ENCODE measurements around the gene PDE3B. TPM values are rescaled to one million over a fixed set of nuclear protein-coding genes. Genes with fewer than 3 reads are reported as not detected.
"Not testable (repeated sequence)": the region's sequence is repeated elsewhere in the genome, so short reads cannot be mapped to it uniquely, and the experiment has no call there.

The PDE3B gene
- total and polyA plus RNA-seq, 2 of the 8 experiments (the other 6 are each of a cell fraction or from before 2014, with no cell fraction given) = 2.7 to 10.9 TPM

DNA sequence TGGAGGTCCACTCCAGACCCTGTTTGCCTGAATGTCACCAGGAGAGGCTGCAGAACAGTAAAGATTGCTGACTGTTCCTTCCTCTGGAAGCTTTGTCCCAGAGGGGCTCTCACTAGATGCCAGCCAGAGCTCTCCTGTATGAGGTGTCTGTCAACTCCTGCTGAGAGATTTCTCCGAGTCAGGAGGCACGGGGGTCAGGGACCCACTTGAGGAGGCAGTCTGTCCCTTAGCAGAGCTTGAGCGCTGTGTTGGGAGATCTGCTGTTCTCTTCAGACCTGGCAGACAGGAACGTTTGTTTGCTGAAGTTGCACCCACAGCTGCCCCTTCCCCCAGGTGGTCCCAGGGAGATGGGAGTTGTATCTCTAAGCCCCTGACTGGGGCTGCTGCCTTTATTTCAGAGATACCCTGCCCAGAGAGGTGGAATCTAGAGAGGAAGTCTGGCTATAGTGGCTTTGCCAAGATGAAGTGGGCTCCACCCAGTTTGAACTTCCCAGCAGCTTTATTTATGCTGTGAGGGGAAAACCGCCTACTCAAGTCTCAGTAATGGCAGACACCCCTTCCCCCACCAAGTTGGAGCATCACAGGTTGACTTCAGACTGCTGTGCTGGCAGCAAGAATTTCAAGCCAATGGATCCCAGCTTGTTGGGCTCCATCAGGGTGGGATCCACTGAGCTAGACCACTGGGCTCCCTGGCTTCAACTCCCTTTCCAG is 99.4 kb downstream of the PDE3B start (continued):
- no peak for TF ChIP-seq RAD21 (IDR thresholded peaks at IDR 0.05 in 1 of 2, conservative IDR thresholded peaks at IDR 0.05 in 1 of 2; ENCODE audit: low read depth in 2 of 2, low read length in 2 of 2)
- no peak for TF ChIP-seq TCF12 (IDR thresholded peaks at IDR 0.05; ENCODE audit: low read depth, low read length)
- TF ChIP-seq, protein P1, sequence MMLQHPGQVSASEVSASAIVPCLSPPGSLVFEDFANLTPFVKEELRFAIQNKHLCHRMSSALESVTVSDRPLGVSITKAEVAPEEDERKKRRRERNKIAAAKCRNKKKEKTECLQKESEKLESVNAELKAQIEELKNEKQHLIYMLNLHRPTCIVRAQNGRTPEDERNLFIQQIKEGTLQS (IDR thresholded peaks at IDR 0.05; ENCODE audit: insufficient read depth, low read depth, low read length) = no peak
- no peak for TF ChIP-seq CREB1 (IDR thresholded peaks at IDR 0.05)
- no peak for TF ChIP-seq POLR2AphosphoS5 (IDR thresholded peaks at IDR 0.05; ENCODE audit: low read depth, low read length)

DNA sequence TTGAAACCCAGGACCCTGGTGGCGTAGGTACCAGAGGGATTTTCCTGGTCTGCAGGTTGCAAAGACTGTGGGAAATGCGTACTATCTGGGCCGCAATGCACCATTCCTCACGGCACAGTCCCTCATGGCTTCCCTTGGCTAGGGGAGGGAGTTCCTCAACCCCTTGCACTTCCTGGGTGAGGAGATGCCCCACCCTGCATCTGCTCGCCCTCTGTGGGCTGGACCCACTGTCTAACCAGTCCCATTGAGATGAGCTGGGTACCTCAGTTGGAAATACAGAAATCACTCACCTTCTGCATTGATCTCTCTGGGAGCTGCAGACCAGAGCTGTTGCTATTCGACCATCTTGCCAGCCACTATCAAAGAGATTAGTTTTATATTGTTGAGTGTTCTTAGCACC is 100.1 kb downstream of the PDE3B start:
- FAIRE-seq; DNase-seq (ENCODE audit: low read depth in 1 of 2, low spot score in 2 of 2); H2BK120ac ChIP-seq (replicated peaks; ENCODE audit: low read depth, low read length); H3K9me3 ChIP-seq (ENCODE audit: insufficient read depth in 2 of 2, low read depth in 1 of 2, low read length in 1 of 2); H2BK5ac ChIP-seq (ENCODE audit: low read depth, low read length); H4K8ac ChIP-seq (ENCODE audit: extremely low read depth, insufficient read depth, low read length); H4K20me1 ChIP-seq (replicated peaks in 1 of 2; ENCODE audit: control insufficient read depth in 1 of 2, insufficient read depth in 2 of 2, low read length in 2 of 2); H3K14ac ChIP-seq (ENCODE audit: insufficient read length); H3K4ac ChIP-seq (replicated peaks; ENCODE audit: insufficient read length, low read depth, low read length); H4K91ac ChIP-seq (replicated peaks; ENCODE audit: insufficient read length, low read length); H3K4me2 ChIP-seq (ENCODE audit: insufficient read depth in 1 of 2, low read depth in 2 of 2, low read length in 2 of 2); H2AK5ac ChIP-seq (ENCODE audit: low read depth, low read length); H2AFZ ChIP-seq (ENCODE audit: low read length); H3K79me2 ChIP-seq (ENCODE audit: control insufficient read depth in 1 of 2, insufficient read depth in 2 of 2, low read length in 2 of 2); H2BK12ac ChIP-seq (ENCODE audit: low read depth, low read length); H3K18ac ChIP-seq (ENCODE audit: extremely low read depth, low read length); H4K5ac ChIP-seq (ENCODE audit: insufficient read length, low read depth, low read length); H3K56ac ChIP-seq (replicated peaks; ENCODE audit: insufficient read length, low read depth, low read length); H3K23ac ChIP-seq (ENCODE audit: insufficient read length); H3K27me3 ChIP-seq (replicated peaks in 1 of 4; ENCODE audit: control insufficient read depth in 3 of 4, extremely low read depth in 1 of 4, insufficient read depth in 3 of 4, low read length in 3 of 4); H3K36me3 ChIP-seq (ENCODE audit: control insufficient read depth in 2 of 4, insufficient read depth in 4 of 4, low read length in 3 of 4); H3K27ac ChIP-seq (ENCODE audit: low read depth, low read length); POLR2A ChIA-PET (ENCODE audit: partially characterized antibody); H2BK15ac ChIP-seq (ENCODE audit: low read length); H2BK20ac ChIP-seq (ENCODE audit: low read length); H3K79me1 ChIP-seq (ENCODE audit: low read depth, low read length); H3K4me3 ChIP-seq (ENCODE audit: extremely low read depth in 1 of 4, insufficient read depth in 2 of 4, low read depth in 3 of 4, low read length in 4 of 4); H3K9ac ChIP-seq (replicated peaks in 1 of 4; ENCODE audit: extremely low read depth in 1 of 4, low read depth in 3 of 4, low read length in 3 of 4); H3K4me1 ChIP-seq (replicated peaks in 1 of 4; ENCODE audit: control insufficient read depth in 3 of 4, insufficient read depth in 4 of 4, low read length in 3 of 4); H3K23me2 ChIP-seq (ENCODE audit: low read depth, low read length): not testable (repeated sequence)
- CTCF ChIA-PET (ENCODE audit: partially characterized antibody) = interaction anchor here (0.6 to 1.2 kb wide), 2 partner anchors 162 to 872 kb away, joined by 3 read pairs; no protein-coding TSS in a partner anchor
- 92% methylated on average over 6 of the region's 6 CpGs; no CpG with 5 or more reads in 1 of the 2 experiments for WGBS, 2 experiments (ENCODE audit: extremely low coverage in 1 of 2, insufficient coverage in 1 of 2, insufficient read length in 1 of 2, insufficient replicate concordance in 2 of 2, low coverage in 1 of 2, low lambda C conversion rate in 2 of 2, missing lambda C conversion rate in 1 of 2)

Data from H1 (cell line).